ENCODE data around the gene TPSG1.
"Not testable (repeated sequence)": the region's sequence is repeated elsewhere in the genome, so short reads cannot be mapped to it uniquely, and the experiment has no call there.

Gene TPSG1

GRCh38 chr16:1213796-1214372 is 11.2 kb downstream of the TPSG1 start:
- no peak for DNase-seq

- DNase-seq, result no peak
Measured at GRCh38 chr16:1213231-1213630, 11.8 kb downstream of the TPSG1 start.

- DNase-seq, result no peak
Measured at GRCh38 chr16:1212616-1213194, 12.4 kb downstream of the TPSG1 start.

GRCh38 chr16:1211451-1212268 is 13.4 kb downstream of the TPSG1 start:
- no peak for DNase-seq

- no peak for DNase-seq
Measured at GRCh38 chr16:1210461-1210860, 14.6 kb downstream of the TPSG1 start.

GRCh38 chr16:1209081-1209480 is 16.0 kb downstream of the TPSG1 start:
- no peak for DNase-seq

GRCh38 chr16:1208239-1208830 is 16.7 kb downstream of the TPSG1 start:
- no peak for DNase-seq

GRCh38 chr16:1206786-1207185 is 18.3 kb downstream of the TPSG1 start:
- DNase-seq, result no peak

- DNase-seq, result no peak
Measured at GRCh38 chr16:1206326-1206725, 18.7 kb downstream of the TPSG1 start.

GRCh38 chr16:1204933-1205332 is 20.1 kb downstream of the TPSG1 start:
- no peak for DNase-seq

- no peak for DNase-seq
Measured at GRCh38 chr16:1202274-1202673, 22.8 kb downstream of the TPSG1 start.

- no peak for DNase-seq
Measured at GRCh38 chr16:1201444-1201843, 23.6 kb downstream of the TPSG1 start.

GRCh38 chr16:1200014-1200627 is 24.9 kb downstream of the TPSG1 start:
- no peak for DNase-seq

- DNase-seq, result no peak
Measured at GRCh38 chr16:1199347-1200013, 25.6 kb downstream of the TPSG1 start.

- DNase-seq, result not testable (repeated sequence)
Measured at GRCh38 chr16:1198671-1199346, 26.3 kb downstream of the TPSG1 start.

GRCh38 chr16:1198194-1198593 is 26.9 kb downstream of the TPSG1 start:
- DNase-seq, result no peak

GRCh38 chr16:1197237-1197866 is 27.7 kb downstream of the TPSG1 start:
- DNase-seq, result no peak

- DNase-seq, result no peak
Measured at GRCh38 chr16:1196494-1196893, 28.6 kb downstream of the TPSG1 start.

GRCh38 chr16:1195393-1195666 is 29.7 kb downstream of the TPSG1 start:
- DNase-seq, result no peak

GRCh38 chr16:1194665-1195392 is 30.2 kb downstream of the TPSG1 start:
- DNase-seq, result no peak
